ENCODE measurements around the gene DMD.

DMD gene

GRCh38 chrX:31070057-31070468 lies 2141.3 kb downstream of the DMD start:
- DNase-seq = no peak

Measured in NCI-H2081 (cell line).